Trophoblast cell (in vitro differentiated cells and primary cell): ENCODE results near the gene ST3GAL4.

Experiments used
- DNase-seq, 2 donors: peaks; one replicate each; pipeline ENCODE4 v3.0.0-alpha.2; 2016
- H2AFZ ChIP-seq: 2 replicates; pipeline ENCODE4 v1.6.1; 2013; ENCODE audit warnings: low read length, moderate library complexity, mild to moderate bottlenecking; ENCODE audit not compliant: insufficient read depth, poor library complexity
- H2AK5ac ChIP-seq: 2 replicates; pipeline ENCODE4 v1.6.1; 2013; ENCODE audit warnings: mild to moderate bottlenecking, low read length
- H2BK120ac ChIP-seq: 2 replicates; pipeline ENCODE4 v1.6.1; 2013; ENCODE audit warnings: low read length, mild to moderate bottlenecking, moderate library complexity; ENCODE audit not compliant: insufficient read depth, poor library complexity
- H2BK12ac ChIP-seq: 2 replicates; pipeline ENCODE4 v1.6.1; 2013; ENCODE audit warnings: mild to moderate bottlenecking, low read length, moderate library complexity
- H2BK5ac ChIP-seq: 2 replicates; pipeline ENCODE4 v1.6.1; 2013; ENCODE audit warnings: low read length, low read depth, moderate library complexity, mild to moderate bottlenecking; ENCODE audit not compliant: poor library complexity
- H3K14ac ChIP-seq: 2 replicates; pipeline ENCODE4 v1.6.1; 2013; ENCODE audit warnings: mild to moderate bottlenecking, low read length
- H3K18ac ChIP-seq: 2 replicates; pipeline ENCODE4 v1.6.1; 2013; ENCODE audit warnings: mild to moderate bottlenecking, low read length
- H3K23ac ChIP-seq: 2 replicates; pipeline ENCODE4 v1.6.1; 2013; ENCODE audit warnings: low read length
- H3K27ac ChIP-seq: 2 replicates; pipeline ENCODE4 v1.5.1; 2013; ENCODE audit warnings: low read depth, mild to moderate bottlenecking, inconsistent platforms, low read length, moderate library complexity
- H3K27me3 ChIP-seq: 2 replicates; pipeline ENCODE4 v1.6.1; 2013; ENCODE audit warnings: inconsistent platforms, mild to moderate bottlenecking, low read length, moderate library complexity; ENCODE audit not compliant: insufficient read depth
- H3K36me3 ChIP-seq, 2 experiments: 1 replicate in 1 of 2; 2 replicates in 1 of 2; pipeline ENCODE4 v1.6.1; 2013; ENCODE audit warnings: low read length in 2 of 2, mild to moderate bottlenecking in 2 of 2, moderate library complexity in 1 of 2; ENCODE audit not compliant: insufficient read depth in 2 of 2, control insufficient read depth in 1 of 2
- H3K4ac ChIP-seq: 2 replicates; pipeline ENCODE4 v1.6.1; 2013; ENCODE audit warnings: low read depth, mild to moderate bottlenecking, low read length, moderate library complexity
- H3K4me1 ChIP-seq, 2 experiments: 1 replicate in 1 of 2; 2 replicates in 1 of 2; pipeline ENCODE4 v1.6.1; 2013; ENCODE audit warnings: low read length in 2 of 2, mild to moderate bottlenecking in 2 of 2, moderate library complexity in 1 of 2; ENCODE audit not compliant: insufficient read depth in 2 of 2, control insufficient read depth in 1 of 2
- H3K4me2 ChIP-seq: 2 replicates; pipeline ENCODE4 v1.6.1; 2013; ENCODE audit warnings: inconsistent platforms, mild to moderate bottlenecking, low read length, moderate library complexity
- H3K4me3 ChIP-seq: 2 replicates; pipeline ENCODE4 v1.5.1; 2013; ENCODE audit warnings: mild to moderate bottlenecking, low read depth, low read length, inconsistent platforms
- H3K79me1 ChIP-seq: one replicate; pipeline ENCODE4 v1.6.1; 2013; ENCODE audit warnings: low read length
- H3K79me2 ChIP-seq: 2 replicates; pipeline ENCODE4 v1.6.1; 2013; ENCODE audit warnings: low read length, mild to moderate bottlenecking; ENCODE audit not compliant: control insufficient read depth, insufficient read depth, poor library complexity
- H3K9ac ChIP-seq: 2 replicates; pipeline ENCODE4 v1.6.1; 2013; ENCODE audit warnings: mild to moderate bottlenecking, low read length
- H3K9me3 ChIP-seq: 2 replicates; pipeline ENCODE4 v1.6.1; 2013; ENCODE audit warnings: low read depth, mild to moderate bottlenecking, control low read depth, inconsistent platforms, low read length; ENCODE audit not compliant: insufficient read depth
- H4K12ac ChIP-seq: 2 replicates; pipeline ENCODE4 v1.6.1; 2013; ENCODE audit warnings: low read depth, mild to moderate bottlenecking, low read length, moderate library complexity
- H4K8ac ChIP-seq: 2 replicates; pipeline ENCODE4 v1.6.1; 2013; ENCODE audit warnings: low read depth, mild to moderate bottlenecking, low read length, moderate library complexity
- H4K91ac ChIP-seq: one replicate; pipeline ENCODE4 v1.6.1; 2013; ENCODE audit warnings: low read depth, mild to moderate bottlenecking, low read length, moderate library complexity
- WGBS: extraction: QIAGEN DNeasy Blood & Tissue Kit; methylation state at CpG from one replicate; pipeline ENCODE4 v1.1.7; 2013; ENCODE audit warnings: missing lambda C conversion rate; ENCODE audit not compliant: insufficient read length, insufficient coverage; ENCODE audit errors: extremely low coverage; 5-methylcytosine and 5-hydroxymethylcytosine counted together

ST3GAL4 gene

DNA sequence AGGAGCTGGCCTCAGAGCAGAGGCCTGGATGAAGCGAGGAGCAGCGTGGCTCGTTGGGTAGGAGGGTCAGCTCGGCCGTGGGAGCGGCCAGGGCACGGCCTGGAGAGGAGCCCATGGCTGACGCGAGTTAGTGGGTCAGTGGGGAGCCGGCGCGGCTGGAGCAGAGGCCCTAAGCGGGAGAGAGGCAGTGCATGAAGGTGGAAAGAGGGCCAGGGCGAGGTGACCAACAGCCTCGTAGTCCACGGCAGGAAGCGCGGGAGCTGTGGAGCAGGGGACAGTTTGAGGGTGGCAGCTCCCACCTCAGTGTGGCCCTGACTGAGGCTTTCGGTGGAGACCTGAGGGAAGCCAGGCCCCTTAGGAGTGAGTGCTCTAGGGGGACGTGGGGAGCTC, 27.5 kb upstream of the ST3GAL4 start:
- no CpG with 5 or more reads among the region's 20 CpGs for WGBS
- H4K12ac ChIP-seq = no peak overlapping the region
- peaks cover 6% of the 10 kb centered on the region in 2 experiments for H3K36me3 ChIP-seq
- DNase-seq = no peak
- H2AFZ ChIP-seq = no peak overlapping the region
- no peaks in the 10 kb centered on the region for H3K79me1 ChIP-seq
- peaks cover 1% of the 10 kb centered on the region for H3K9me3 ChIP-seq
- H4K8ac ChIP-seq = no peak overlapping the region
- no peak overlapping the region for H3K4ac ChIP-seq
- no peak overlapping the region for H2BK12ac ChIP-seq
- no peak overlapping the region for H2BK5ac ChIP-seq
- H3K9ac ChIP-seq = no peak overlapping the region
- H3K4me1 ChIP-seq = peaks cover 5 to 7% of the 10 kb centered on the region in 2 experiments
- H3K27me3 ChIP-seq = no peaks in the 10 kb centered on the region
- H3K23ac ChIP-seq = no peak overlapping the region
- H3K27ac ChIP-seq = no peak overlapping the region
- no peak overlapping the region for H3K4me2 ChIP-seq
- H3K4me3 ChIP-seq = no peak overlapping the region
- no peak overlapping the region for H3K18ac ChIP-seq
- H4K91ac ChIP-seq = no peak overlapping the region
- no peak overlapping the region for H2AK5ac ChIP-seq
- no peak overlapping the region for H2BK120ac ChIP-seq
- H3K79me2 ChIP-seq = no peaks in the 10 kb centered on the region
- no peak overlapping the region for H3K14ac ChIP-seq

GRCh38 chr11:126328444-126328843, 27.0 kb upstream of the ST3GAL4 start:
- Histone ChIP-seq H3K4me3 (no peak overlapping the region), H3K9me3 (peaks cover 1% of the 10 kb centered on the region), H2AFZ (no peak overlapping the region), H4K91ac (no peak overlapping the region), H2BK5ac (no peak overlapping the region), H2BK120ac (peak overlapping the region; percentile 7), H3K4ac (no peak overlapping the region), H3K23ac (no peak overlapping the region), H2AK5ac (no peak overlapping the region), H2BK12ac (no peak overlapping the region), H4K12ac (no peak overlapping the region), H3K36me3 (peaks cover 6% of the 10 kb centered on the region in 2 experiments), H3K18ac (no peak overlapping the region), H3K79me1 (no peaks in the 10 kb centered on the region), H3K27me3 (no peaks in the 10 kb centered on the region), H3K14ac (no peak overlapping the region), H3K9ac (no peak overlapping the region), H3K4me2 (no peak overlapping the region), H3K27ac (no peak overlapping the region), H4K8ac (no peak overlapping the region), H3K79me2 (no peaks in the 10 kb centered on the region), H3K4me1 (peaks cover 8 to 11% of the 10 kb centered on the region in 2 experiments)
- DNase-seq = no peak
- WGBS = no CpG with 5 or more reads among the region's 12 CpGs

DNA sequence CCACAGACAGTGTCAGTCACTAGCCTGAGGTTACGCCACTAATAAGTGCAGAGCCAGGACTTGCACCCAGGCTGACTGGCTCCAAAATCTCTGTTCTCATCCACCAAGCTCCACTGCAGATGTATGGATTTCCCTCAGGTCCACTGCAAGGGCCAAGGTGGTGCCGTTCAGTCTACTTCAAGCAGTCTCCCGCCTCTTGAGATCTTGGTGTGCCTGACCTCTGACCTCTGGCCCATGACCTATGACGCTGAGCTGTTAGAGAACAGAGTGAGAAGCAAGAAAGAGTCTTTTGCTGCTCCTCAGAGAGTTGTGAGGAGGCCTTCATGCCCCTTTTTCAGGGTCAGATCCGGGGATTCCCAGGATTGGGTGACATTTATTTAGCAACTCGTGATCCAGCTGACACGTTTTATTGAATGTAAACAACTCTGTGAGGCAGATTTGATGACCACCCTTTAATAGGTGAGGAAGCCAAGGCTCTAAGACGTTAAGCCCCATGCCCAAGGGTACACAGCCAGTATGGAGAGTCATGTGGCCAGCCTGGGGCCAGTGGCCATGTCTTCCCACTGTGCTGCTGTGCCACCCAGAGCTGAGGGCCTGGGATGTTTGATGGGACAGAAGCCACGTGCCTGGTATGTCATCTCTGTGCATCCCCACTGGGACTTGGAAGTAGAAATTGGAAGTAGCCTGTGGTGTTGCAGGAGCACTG, 26.4 kb upstream of the ST3GAL4 start:
- Histone ChIP-seq H3K79me2 (no peaks in the 10 kb centered on the region), H3K9me3 (peaks cover 1% of the 10 kb centered on the region), H2BK120ac (no peak overlapping the region), H4K12ac (no peak overlapping the region), H3K27ac (no peak overlapping the region), H3K4me2 (no peak overlapping the region), H2BK5ac (no peak overlapping the region), H4K8ac (no peak overlapping the region), H3K27me3 (no peaks in the 10 kb centered on the region), H3K4me3 (no peak overlapping the region), H3K4ac (no peak overlapping the region), H3K36me3 (peaks cover 6% of the 10 kb centered on the region in 2 experiments), H2AK5ac (no peak overlapping the region), H3K79me1 (no peaks in the 10 kb centered on the region), H4K91ac (no peak overlapping the region), H3K9ac (no peak overlapping the region), H3K4me1 (peaks cover 9 to 16% of the 10 kb centered on the region in 2 experiments), H3K14ac (no peak overlapping the region), H3K23ac (no peak overlapping the region), H3K18ac (no peak overlapping the region), H2BK12ac (no peak overlapping the region), H2AFZ (no peak overlapping the region)
- no peak for DNase-seq
- WGBS = no CpG with 5 or more reads among the region's 9 CpGs

- H4K91ac ChIP-seq = no peak overlapping the region
- H4K12ac ChIP-seq = no peak overlapping the region
- no CpG with 5 or more reads among the region's 11 CpGs for WGBS
- H2BK120ac ChIP-seq = no peak overlapping the region
- no peak overlapping the region for H2BK5ac ChIP-seq
- H3K27me3 ChIP-seq = no peaks in the 10 kb centered on the region
- H3K4me3 ChIP-seq = no peak overlapping the region
- no peak overlapping the region for H3K18ac ChIP-seq
- H3K4me2 ChIP-seq = no peak overlapping the region
- no peak overlapping the region for H2AFZ ChIP-seq
- peaks cover 9 to 16% of the 10 kb centered on the region in 2 experiments for H3K4me1 ChIP-seq
- H4K8ac ChIP-seq = no peak overlapping the region
- no peak for DNase-seq
- no peak overlapping the region for H3K4ac ChIP-seq
- peaks cover 1% of the 10 kb centered on the region for H3K9me3 ChIP-seq
- peaks cover 6% of the 10 kb centered on the region in 2 experiments for H3K36me3 ChIP-seq
- no peak overlapping the region for H3K14ac ChIP-seq
- no peak overlapping the region for H3K23ac ChIP-seq
- no peak overlapping the region for H3K27ac ChIP-seq
- H3K79me1 ChIP-seq = no peaks in the 10 kb centered on the region
- H3K9ac ChIP-seq = no peak overlapping the region
- H2AK5ac ChIP-seq = no peak overlapping the region
- no peak overlapping the region for H2BK12ac ChIP-seq
- H3K79me2 ChIP-seq = no peaks in the 10 kb centered on the region
Measured at GRCh38 chr11:126329644-126330211, 25.8 kb upstream of the ST3GAL4 start.
